WTC11 (cell line): ENCODE data around the gene MYO18B.

Experiments
- TEAD1 ChIP-seq: sonication (generic); formaldehyde crosslinking; IDR thresholded peaks from 2 replicates; pipeline ENCODE4 v1.8.0; 2022; ENCODE audit warnings: mild to moderate bottlenecking, missing genetic modification reagents
- TF ChIP-seq, protein P1 (sequence below): sonication (generic); formaldehyde crosslinking; IDR thresholded peaks from 2 replicates; pipeline ENCODE4 v1.8.1; 2023; ENCODE audit warnings: mild to moderate bottlenecking, missing genetic modification reagents, moderate library complexity
- TF ChIP-seq, protein P2 (sequence below): fragments of 200-600 bp; IDR thresholded peaks from 2 replicates; pipeline ENCODE4 v1.8.0; 2022; ENCODE audit warnings: antibody characterized with exemption

DNA sequence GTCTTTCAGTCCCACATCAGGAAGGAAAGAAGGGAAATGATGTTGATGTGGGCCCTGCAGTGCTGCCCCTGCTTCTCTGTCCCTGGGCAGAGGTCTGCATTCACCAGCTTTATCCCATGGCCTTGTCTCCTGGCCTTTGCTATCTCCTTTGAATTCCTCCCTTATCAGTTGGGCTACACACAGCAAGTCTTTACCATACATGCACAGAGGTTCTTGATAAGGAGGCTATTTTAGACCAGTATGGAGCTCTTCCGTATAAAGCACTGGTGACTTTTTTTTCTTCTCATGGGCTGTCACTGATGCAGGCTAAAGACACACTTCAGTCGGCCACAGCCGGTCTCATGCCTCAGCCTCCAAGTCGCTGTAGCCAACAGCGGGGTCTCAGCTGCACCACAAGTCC, 20.2 kb downstream of the MYO18B start:
- TF ChIP-seq TEAD1 (CRISPR knock-in tag), result no peak
- TF ChIP-seq, protein P1, sequence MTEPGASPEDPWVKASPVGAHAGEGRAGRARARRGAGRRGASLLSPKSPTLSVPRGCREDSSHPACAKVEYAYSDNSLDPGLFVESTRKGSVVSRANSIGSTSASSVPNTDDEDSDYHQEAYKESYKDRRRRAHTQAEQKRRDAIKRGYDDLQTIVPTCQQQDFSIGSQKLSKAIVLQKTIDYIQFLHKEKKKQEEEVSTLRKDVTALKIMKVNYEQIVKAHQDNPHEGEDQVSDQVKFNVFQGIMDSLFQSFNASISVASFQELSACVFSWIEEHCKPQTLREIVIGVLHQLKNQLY (CRISPR knock-in tag), result no peak
- TF ChIP-seq, protein P2, sequence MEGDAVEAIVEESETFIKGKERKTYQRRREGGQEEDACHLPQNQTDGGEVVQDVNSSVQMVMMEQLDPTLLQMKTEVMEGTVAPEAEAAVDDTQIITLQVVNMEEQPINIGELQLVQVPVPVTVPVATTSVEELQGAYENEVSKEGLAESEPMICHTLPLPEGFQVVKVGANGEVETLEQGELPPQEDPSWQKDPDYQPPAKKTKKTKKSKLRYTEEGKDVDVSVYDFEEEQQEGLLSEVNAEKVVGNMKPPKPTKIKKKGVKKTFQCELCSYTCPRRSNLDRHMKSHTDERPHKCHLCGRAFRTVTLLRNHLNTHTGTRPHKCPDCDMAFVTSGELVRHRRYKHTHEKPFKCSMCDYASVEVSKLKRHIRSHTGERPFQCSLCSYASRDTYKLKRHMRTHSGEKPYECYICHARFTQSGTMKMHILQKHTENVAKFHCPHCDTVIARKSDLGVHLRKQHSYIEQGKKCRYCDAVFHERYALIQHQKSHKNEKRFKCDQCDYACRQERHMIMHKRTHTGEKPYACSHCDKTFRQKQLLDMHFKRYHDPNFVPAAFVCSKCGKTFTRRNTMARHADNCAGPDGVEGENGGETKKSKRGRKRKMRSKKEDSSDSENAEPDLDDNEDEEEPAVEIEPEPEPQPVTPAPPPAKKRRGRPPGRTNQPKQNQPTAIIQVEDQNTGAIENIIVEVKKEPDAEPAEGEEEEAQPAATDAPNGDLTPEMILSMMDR, result no peak
